ENCODE data around the gene TXK.

DNA sequence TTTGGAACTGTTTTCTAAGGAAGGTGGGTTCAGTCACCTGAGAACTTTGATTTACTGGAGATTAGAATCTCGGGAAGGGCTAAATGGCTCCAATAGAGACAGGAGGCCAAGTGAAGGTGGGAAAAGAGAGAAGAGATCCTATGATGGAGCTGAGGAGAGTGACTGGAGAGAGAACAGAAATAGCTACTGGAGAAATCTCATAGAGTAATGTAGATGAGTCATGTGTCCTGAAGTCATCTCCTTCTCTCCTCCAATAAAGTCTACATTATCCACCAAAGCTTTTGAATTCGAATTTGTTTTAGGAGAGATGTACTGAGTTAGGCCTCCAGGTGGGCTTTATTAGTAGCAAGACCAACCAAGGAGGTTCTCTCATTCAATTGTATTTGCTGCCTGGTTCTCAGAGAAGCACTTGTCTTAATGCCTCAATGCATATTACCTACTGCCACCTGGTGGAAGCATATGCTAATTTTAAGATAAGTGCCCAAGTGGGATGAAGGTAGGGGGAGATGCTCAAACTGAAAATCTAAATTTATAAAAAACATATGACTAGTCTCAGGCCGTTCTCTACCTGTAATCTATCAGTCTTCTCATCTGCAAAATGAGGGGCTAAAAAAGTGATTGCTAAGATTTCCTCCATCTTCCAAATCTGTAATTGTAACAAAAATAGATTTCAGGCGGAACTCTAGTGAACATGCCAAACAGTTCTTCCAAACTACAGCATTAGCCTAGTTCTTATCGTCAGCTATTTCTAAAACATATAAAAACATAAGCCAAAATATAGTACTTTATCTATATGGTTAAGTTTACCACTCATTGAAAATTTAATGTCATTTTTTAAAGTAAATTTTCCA, 24.4 kb downstream of the TXK start:
- TF ChIP-seq, protein P1, sequence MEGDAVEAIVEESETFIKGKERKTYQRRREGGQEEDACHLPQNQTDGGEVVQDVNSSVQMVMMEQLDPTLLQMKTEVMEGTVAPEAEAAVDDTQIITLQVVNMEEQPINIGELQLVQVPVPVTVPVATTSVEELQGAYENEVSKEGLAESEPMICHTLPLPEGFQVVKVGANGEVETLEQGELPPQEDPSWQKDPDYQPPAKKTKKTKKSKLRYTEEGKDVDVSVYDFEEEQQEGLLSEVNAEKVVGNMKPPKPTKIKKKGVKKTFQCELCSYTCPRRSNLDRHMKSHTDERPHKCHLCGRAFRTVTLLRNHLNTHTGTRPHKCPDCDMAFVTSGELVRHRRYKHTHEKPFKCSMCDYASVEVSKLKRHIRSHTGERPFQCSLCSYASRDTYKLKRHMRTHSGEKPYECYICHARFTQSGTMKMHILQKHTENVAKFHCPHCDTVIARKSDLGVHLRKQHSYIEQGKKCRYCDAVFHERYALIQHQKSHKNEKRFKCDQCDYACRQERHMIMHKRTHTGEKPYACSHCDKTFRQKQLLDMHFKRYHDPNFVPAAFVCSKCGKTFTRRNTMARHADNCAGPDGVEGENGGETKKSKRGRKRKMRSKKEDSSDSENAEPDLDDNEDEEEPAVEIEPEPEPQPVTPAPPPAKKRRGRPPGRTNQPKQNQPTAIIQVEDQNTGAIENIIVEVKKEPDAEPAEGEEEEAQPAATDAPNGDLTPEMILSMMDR (conservative IDR thresholded peaks at IDR 0.05; ENCODE audit: low read depth, low read length), result peak; percentile 67
- no peak for TF ChIP-seq EZH2 (IDR thresholded peaks at IDR 0.05; ENCODE audit: borderline replicate concordance, low read depth, low read length, poor library complexity, severe bottlenecking)
